OCI-LY1 (cell line): Measurements from ENCODE around the gene FILIP1L.

ENCODE experiments used
- CTCF ChIP-seq: fragments of 200-600 bp; sonication (generic), shearing (Covaris generic); IDR thresholded peaks from 2 replicates; pipeline ENCODE4 v1.5.1; 2017; ENCODE audit warnings: mild to moderate bottlenecking, antibody characterized with exemption, low read length, moderate library complexity, mixed read lengths
- EZH2 ChIP-seq: fragments of 200-600 bp; sonication (generic), shearing (Covaris generic); IDR thresholded peaks from 2 replicates; pipeline ENCODE4 v1.8.0; 2017; ENCODE audit warnings: borderline replicate concordance, mixed run types, mild to moderate bottlenecking, antibody characterized with exemption, low read length, moderate library complexity, mixed read lengths

DNA sequence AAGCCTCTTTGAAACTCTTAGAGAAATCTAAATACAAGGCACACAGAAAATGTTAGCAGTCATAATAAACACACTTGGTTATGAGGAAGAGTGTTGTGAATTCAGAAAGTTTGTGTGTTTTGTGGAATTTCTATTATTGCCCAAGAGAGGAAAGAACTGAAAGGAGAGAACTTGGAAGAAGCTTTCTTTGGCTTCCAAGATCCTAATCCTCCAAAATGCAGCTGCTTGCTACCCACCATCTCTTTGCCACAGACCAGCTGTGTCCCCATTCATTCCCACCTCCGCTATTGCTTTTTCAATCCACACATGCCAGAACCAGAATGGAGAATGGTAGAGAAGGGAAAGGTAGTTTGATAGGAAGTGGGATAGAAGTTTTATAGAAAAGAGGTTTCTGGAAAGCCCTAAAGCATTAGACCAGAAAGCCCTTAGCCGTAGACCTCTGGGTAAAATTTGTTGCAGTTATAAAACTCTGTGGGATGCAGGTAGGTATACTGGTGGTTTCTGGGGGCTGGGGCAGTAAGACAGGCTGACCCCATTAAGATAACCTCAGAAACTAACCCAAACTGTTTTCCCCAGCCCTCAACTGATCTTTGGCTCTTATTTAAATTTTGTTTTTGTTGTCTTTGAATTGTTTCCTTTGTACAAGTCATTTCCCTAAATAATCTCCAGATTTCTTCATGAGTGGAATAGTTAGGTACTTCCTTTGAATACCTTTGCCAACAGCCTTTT, 108.5 kb downstream of the FILIP1L start:
- no peak for TF ChIP-seq CTCF
- TF ChIP-seq EZH2, result no peak
